Measurements from ENCODE around the gene ERC1. TPM values are rescaled to one million over a fixed set of nuclear protein-coding genes. Genes with fewer than 3 reads are reported as not detected.
A peak's percentile ranks its signal among the peaks of the same experiment; 100 is the strongest.
"Not testable (repeated sequence)": the region's sequence is repeated elsewhere in the genome, so short reads cannot be mapped to it uniquely, and the experiment has no call there.

ERC1 gene
- total RNA-seq, 1 donor from 2014 or later: 79.5 TPM

DNA sequence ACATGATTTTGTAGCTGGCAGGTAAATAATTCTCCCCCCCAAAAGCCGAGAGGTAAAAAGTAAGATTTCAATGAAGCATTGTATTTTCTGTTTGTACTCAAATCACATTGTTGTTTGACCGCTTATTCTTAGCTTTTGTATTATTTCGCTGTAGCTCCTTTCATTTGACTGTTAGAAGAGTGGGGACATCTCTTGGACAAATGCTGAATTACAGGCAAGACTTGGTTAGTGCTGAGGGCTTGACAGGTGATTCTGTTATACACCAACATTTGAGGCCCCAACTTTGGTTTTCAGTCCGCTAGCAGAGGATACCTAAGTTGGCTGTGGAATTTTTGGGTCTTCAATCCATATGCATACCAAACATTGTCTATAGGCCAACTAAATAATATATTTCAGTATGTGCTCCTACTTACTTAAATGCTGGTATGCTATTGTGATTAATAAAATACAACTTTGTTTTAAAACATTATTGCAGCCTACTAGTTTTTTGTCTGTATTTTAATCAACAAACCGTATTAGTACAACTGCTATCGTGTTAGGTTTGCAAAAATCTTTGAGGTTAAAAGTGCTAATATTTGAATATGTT is 102.2 kb downstream of the ERC1 start:
- Mint-ChIP-seq H3K4me1 (ENCODE audit: unreplicated experiment) (peaks cover 17% of the 10 kb centered on the region), H3K27me3 (ENCODE audit: unreplicated experiment) (no peaks in the 10 kb centered on the region), H3K36me3 (ENCODE audit: unreplicated experiment) (no peaks in the 10 kb centered on the region), H3K4me3 (ENCODE audit: unreplicated experiment) (no peak overlapping the region), H3K27ac (ENCODE audit: unreplicated experiment) (peak overlapping the region; percentile 13), H3K9me3 (ENCODE audit: unreplicated experiment) (no peaks in the 10 kb centered on the region)
- peak; percentile 81 for TF ChIP-seq CTCF (IDR thresholded peaks at IDR 0.05)
- no peak for DNase-seq (ENCODE audit: extremely low spot score, unreplicated experiment)

- no peak for DNase-seq (ENCODE audit: extremely low spot score, unreplicated experiment)
- Mint-ChIP-seq H3K9me3 (ENCODE audit: unreplicated experiment) (no peaks in the 10 kb centered on the region), H3K4me3 (ENCODE audit: unreplicated experiment) (no peak overlapping the region), H3K27me3 (ENCODE audit: unreplicated experiment) (no peaks in the 10 kb centered on the region), H3K36me3 (ENCODE audit: unreplicated experiment) (no peaks in the 10 kb centered on the region), H3K4me1 (ENCODE audit: unreplicated experiment) (peaks cover 17% of the 10 kb centered on the region), H3K27ac (ENCODE audit: unreplicated experiment) (no peak overlapping the region)
- no peak for TF ChIP-seq CTCF (IDR thresholded peaks at IDR 0.05)
These were observed 103.7 kb downstream of the ERC1 start for GRCh38 chr12:1094714-1095113.

- Mint-ChIP-seq H3K27ac (ENCODE audit: unreplicated experiment) (no peak overlapping the region), H3K36me3 (ENCODE audit: unreplicated experiment) (peaks cover 4% of the 10 kb centered on the region), H3K9me3 (ENCODE audit: unreplicated experiment) (no peaks in the 10 kb centered on the region), H3K4me1 (ENCODE audit: unreplicated experiment) (peaks cover 4% of the 10 kb centered on the region), H3K27me3 (ENCODE audit: unreplicated experiment) (no peaks in the 10 kb centered on the region), H3K4me3 (ENCODE audit: unreplicated experiment) (no peak overlapping the region)
- no peak for DNase-seq (ENCODE audit: extremely low spot score, unreplicated experiment)
- no peak for TF ChIP-seq CTCF (IDR thresholded peaks at IDR 0.05)
These were observed 108.1 kb downstream of the ERC1 start for GRCh38 chr12:1099158-1099557.

DNA sequence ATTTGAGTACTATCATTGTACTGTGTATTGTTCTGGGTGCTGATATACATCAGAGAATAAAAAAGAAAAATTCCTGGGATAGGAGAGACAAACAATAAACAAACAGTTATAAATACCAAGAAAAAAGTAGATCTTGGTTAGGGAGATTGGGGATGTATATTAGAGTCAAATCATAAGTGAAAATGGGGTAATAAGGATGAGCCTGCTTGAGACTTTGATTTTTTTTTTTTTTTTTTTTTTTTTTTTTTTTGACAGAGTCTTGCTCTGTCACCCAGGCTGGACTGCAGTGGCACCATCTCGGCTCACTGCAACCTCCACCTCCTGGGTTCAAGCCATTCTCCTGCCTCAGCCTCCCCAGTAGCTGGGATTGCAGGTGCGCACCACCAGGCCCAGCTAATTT is 108.6 kb downstream of the ERC1 start:
- H3K9me3 Mint-ChIP-seq (ENCODE audit: unreplicated experiment); H3K36me3 Mint-ChIP-seq (ENCODE audit: unreplicated experiment); DNase-seq (ENCODE audit: extremely low spot score, unreplicated experiment); H3K4me1 Mint-ChIP-seq (ENCODE audit: unreplicated experiment); H3K27me3 Mint-ChIP-seq (ENCODE audit: unreplicated experiment); H3K4me3 Mint-ChIP-seq (ENCODE audit: unreplicated experiment); H3K27ac Mint-ChIP-seq (ENCODE audit: unreplicated experiment): not testable (repeated sequence)

GRCh38 chr12:1102115-1102514 is 111.1 kb downstream of the ERC1 start:
- no peak for DNase-seq (ENCODE audit: extremely low spot score, unreplicated experiment)
- Mint-ChIP-seq H3K4me1 (ENCODE audit: unreplicated experiment) (peaks cover 6% of the 10 kb centered on the region), H3K4me3 (ENCODE audit: unreplicated experiment) (no peak overlapping the region), H3K27me3 (ENCODE audit: unreplicated experiment) (no peaks in the 10 kb centered on the region), H3K36me3 (ENCODE audit: unreplicated experiment) (peaks cover 8% of the 10 kb centered on the region), H3K9me3 (ENCODE audit: unreplicated experiment) (no peaks in the 10 kb centered on the region), H3K27ac (ENCODE audit: unreplicated experiment) (no peak overlapping the region)
- no peak for TF ChIP-seq CTCF (IDR thresholded peaks at IDR 0.05)
